Smooth muscle cell (in vitro differentiated cells): Measurements from ENCODE around the gene NDOR1. TPM values are rescaled to one million over a fixed set of nuclear protein-coding genes. Genes with fewer than 3 reads are reported as not detected.

Experiments
- DNase-seq: peaks from one replicate; lab custom pipeline; 2025; ENCODE audit not compliant: unreplicated experiment; lab: John Stamatoyannopoulos, UW
- H2AFZ ChIP-seq: fragments of 200-600 bp; sonication (generic); 2 replicates; pipeline ENCODE4 v1.6.0; 2016; ENCODE audit warnings: antibody characterized with exemption, low read depth, mild to moderate bottlenecking
- H3F3A ChIP-seq: fragments of 200-600 bp; sonication (generic); 2 replicates; pipeline ENCODE4 v1.6.0; 2017; ENCODE audit warnings: antibody characterized with exemption, low read depth
- H3K27ac ChIP-seq: fragments of 200-600 bp; sonication (generic); 2 replicates; pipeline ENCODE4 v1.5.1; 2016; ENCODE audit warnings: low read depth, mild to moderate bottlenecking
- H3K27me3 ChIP-seq: fragments of 200-600 bp; sonication (generic); 2 replicates; pipeline ENCODE4 v1.6.1; 2016; ENCODE audit warnings: low read depth, mild to moderate bottlenecking
- H3K36me3 ChIP-seq: fragments of 200-600 bp; sonication (generic); 2 replicates; pipeline ENCODE4 v1.5.1; 2016; ENCODE audit warnings: low read depth
- H3K4me1 ChIP-seq: fragments of 200-600 bp; sonication (generic); 2 replicates; pipeline ENCODE4 v1.5.1; 2016; ENCODE audit warnings: low read depth
- H3K4me2 ChIP-seq: fragments of 200-600 bp; sonication (generic); 2 replicates; pipeline ENCODE4 v1.6.0; 2016; ENCODE audit warnings: mild to moderate bottlenecking
- H3K4me3 ChIP-seq: fragments of 200-600 bp; sonication (generic); 2 replicates; pipeline ENCODE4 v1.5.1; 2016; ENCODE audit warnings: mild to moderate bottlenecking
- H3K79me2 ChIP-seq: fragments of 200-600 bp; sonication (generic); 2 replicates; pipeline ENCODE4 v1.6.0; 2016; ENCODE audit warnings: low read depth, mild to moderate bottlenecking
- H3K9ac ChIP-seq: fragments of 200-600 bp; sonication (generic); 2 replicates; pipeline ENCODE4 v1.6.0; 2016; ENCODE audit warnings: low read depth
- H3K9me3 ChIP-seq: fragments of 200-600 bp; sonication (generic); replicated peaks from 2 replicates; pipeline ENCODE4 v1.5.1; 2016; ENCODE audit warnings: low read depth
- H4K20me1 ChIP-seq: fragments of 200-600 bp; sonication (generic); 2 replicates; pipeline ENCODE4 v1.6.0; 2016; ENCODE audit warnings: low read depth
- CTCF ChIP-seq: fragments of 200-600 bp; sonication (generic); IDR thresholded peaks from 2 replicates; pipeline ENCODE4 v1.5.1; 2017; ENCODE audit warnings: borderline replicate concordance, mild to moderate bottlenecking, antibody characterized with exemption; ENCODE audit not compliant: insufficient read depth, poor library complexity, severe bottlenecking
- WGBS: methylation state at CpG from one replicate; pipeline ENCODE4 v1.1.7; 2016; ENCODE audit warnings: low lambda C conversion rate; 5-methylcytosine and 5-hydroxymethylcytosine counted together
- polyA plus RNA-seq: library from polyadenylated mRNA; unstranded; fragments of >200 nt; fragmentation: Nextera tagmentation; extraction: Ambion mirVana; gene quantifications from 2 replicates; pipeline ENCODE4 v1.2.1, GENCODE V29; 2016
- total RNA-seq: library from RNA; depleted of rRNA; stranded (reverse); fragments of >200 nt; gene quantifications from 2 replicates; pipeline ENCODE4 v1.2.3, GENCODE V29; 2014

The NDOR1 gene
- total and polyA plus RNA-seq, 2 experiments from 2014 or later, result 6.5 to 7.7 TPM

GRCh38 chr9:137160716-137161557 is 44.6 kb upstream of the NDOR1 start:
- H3K36me3 ChIP-seq, result no peaks in the 10 kb centered on the region
- H3K27ac ChIP-seq, result no peak overlapping the region
- WGBS, result 41% methylated on average over 30 of the region's 56 CpGs
- no peaks in the 10 kb centered on the region for H3F3A ChIP-seq
- H3K4me2 ChIP-seq, result no peak overlapping the region
- H3K9me3 ChIP-seq, result no peaks in the 10 kb centered on the region
- peaks cover 100% of the 10 kb centered on the region for H3K27me3 ChIP-seq
- no peaks in the 10 kb centered on the region for H3K4me1 ChIP-seq
- DNase-seq, result no peak
- no peaks in the 10 kb centered on the region for H4K20me1 ChIP-seq
- H3K9ac ChIP-seq, result no peak overlapping the region
- no peaks in the 10 kb centered on the region for H3K79me2 ChIP-seq
- H2AFZ ChIP-seq, result no peak overlapping the region
- no peak overlapping the region for H3K4me3 ChIP-seq
- no peak for TF ChIP-seq CTCF

GRCh38 chr9:137161558-137162486 is 43.7 kb upstream of the NDOR1 start:
- Histone ChIP-seq H3K4me2 (no peak overlapping the region), H3K27ac (no peak overlapping the region), H3K4me3 (no peak overlapping the region), H3K27me3 (peaks cover 100% of the 10 kb centered on the region), H2AFZ (no peak overlapping the region), H3K9ac (no peak overlapping the region), H3F3A (no peaks in the 10 kb centered on the region), H4K20me1 (no peaks in the 10 kb centered on the region), H3K9me3 (no peaks in the 10 kb centered on the region), H3K36me3 (no peaks in the 10 kb centered on the region), H3K79me2 (no peaks in the 10 kb centered on the region), H3K4me1 (no peaks in the 10 kb centered on the region)
- 12% methylated on average over 30 of the region's 71 CpGs for WGBS
- no peak for TF ChIP-seq CTCF
- DNase-seq, result no peak

GRCh38 chr9:137162505-137163364 is 42.8 kb upstream of the NDOR1 start:
- Histone ChIP-seq H3F3A (no peaks in the 10 kb centered on the region), H3K4me3 (peak overlapping the region; percentile 13), H3K9me3 (no peaks in the 10 kb centered on the region), H3K27me3 (peaks cover 100% of the 10 kb centered on the region), H3K27ac (no peak overlapping the region), H4K20me1 (no peaks in the 10 kb centered on the region), H3K9ac (no peak overlapping the region), H3K4me2 (peak overlapping the region; percentile 67), H3K79me2 (no peaks in the 10 kb centered on the region), H3K4me1 (no peaks in the 10 kb centered on the region), H2AFZ (no peak overlapping the region), H3K36me3 (no peaks in the 10 kb centered on the region)
- whole genome bisulfite sequencing, result 11% methylated on average over 66 of the region's 74 CpGs
- DNase-seq, result no peak
- no peak for TF ChIP-seq CTCF
